GM15510 (cell line): ENCODE data around the gene ALDH16A1.

Source experiments
- POLR2A ChIP-seq: IDR thresholded peaks from 3 replicates; pipeline ENCODE4 v1.6.1; 2011; ENCODE audit warnings: borderline replicate concordance; ENCODE audit not compliant: insufficient read length; ENCODE audit errors: extremely low read depth

The ALDH16A1 gene

DNA sequence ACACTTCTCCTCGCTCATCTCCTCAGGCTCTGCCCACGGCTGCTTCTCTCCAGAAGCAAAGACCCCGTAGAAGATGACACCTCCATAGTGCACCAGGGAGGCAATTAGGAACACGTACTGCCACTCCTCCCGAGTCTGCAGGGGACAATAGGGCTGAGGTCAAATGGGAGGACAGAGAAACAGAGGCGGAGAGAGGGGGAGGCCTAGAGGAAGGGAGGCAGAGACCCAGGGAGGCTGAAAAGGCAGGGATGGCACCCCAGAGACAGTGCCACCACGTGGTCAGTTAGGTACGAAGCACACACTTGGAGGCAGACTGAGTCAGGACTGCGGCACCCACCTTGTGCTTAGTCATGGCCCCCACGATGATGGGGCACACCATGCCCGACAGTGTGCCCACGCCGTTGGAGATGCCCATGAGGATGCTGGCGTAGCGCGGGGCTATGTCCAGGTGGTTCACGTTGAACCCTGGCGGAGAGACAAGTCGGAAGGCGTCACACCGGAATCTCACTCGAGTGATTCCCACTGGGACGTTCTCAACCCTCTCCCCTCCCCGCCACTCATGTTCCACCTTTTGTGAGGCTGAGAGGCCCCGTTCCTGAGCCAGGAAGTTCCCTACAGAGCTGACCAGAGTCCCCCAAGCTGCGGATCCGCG, 22.2 kb upstream of the ALDH16A1 start:
- TF ChIP-seq POLR2A: no peak

DNA sequence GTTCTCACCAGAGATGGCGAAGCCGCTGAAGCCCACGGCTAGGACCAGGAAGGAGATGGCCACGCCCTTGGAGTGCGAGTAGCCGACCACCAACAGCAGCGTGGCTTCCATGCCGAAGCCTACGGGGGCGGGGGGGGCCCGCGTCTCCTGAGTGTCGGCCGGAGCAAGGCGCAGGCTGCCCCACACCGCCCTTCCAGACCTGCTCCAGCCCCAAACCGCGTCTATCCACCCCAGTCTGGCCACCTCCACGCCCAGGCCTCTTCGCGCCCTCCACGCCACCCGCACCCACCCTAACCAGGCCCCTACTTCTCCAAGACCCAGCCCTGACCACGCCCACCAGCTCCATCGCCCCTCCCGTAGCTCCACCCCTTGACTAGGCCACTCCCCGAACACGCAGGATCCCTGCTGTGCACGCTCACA, 21.7 kb upstream of the ALDH16A1 start:
- TF ChIP-seq POLR2A: no peak

DNA sequence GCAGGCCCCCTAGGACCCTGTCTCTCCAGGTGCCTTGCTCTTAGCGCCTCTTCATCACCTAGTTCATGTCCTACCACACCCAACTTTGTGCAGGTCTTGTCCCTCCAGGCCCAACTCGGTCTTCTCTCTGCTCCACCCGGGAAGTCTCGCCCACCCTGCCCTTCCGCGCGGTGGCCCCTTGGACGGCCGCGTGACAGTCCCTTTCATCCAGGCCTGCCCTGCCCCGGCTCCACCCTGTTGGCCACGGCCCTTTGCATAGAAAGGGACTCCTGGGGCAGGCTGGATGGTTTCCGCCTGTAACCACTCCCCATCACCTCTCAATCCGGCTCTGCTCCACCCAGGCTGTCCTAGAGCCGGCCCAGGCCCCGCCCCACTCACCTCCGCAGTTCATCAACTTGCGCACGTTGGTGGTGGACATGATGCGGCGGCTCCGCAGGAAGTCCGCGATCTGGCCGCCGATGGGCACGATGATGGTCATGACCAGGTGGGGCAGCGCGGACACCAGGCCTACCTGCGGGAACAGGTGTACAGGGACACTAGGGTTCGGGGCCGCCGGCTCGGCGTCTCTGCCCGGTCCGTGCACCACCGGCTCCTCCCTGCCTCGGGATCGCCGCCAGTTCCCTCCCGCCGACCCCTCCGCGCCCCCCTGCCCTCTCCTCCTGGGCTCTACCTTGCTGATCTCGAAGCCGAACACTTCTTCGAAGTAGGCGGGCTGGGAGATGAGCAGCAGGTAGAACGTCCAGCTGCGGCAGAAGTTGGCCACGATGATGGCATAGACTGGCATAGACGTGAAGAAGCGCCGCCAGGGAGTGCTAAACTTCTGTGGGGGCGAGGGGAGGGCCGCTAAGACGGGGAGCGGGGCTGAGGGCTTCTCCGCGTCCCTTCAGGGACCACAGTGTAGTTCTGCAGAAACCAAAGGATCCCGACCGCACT, 20.6 kb upstream of the ALDH16A1 start:
- no peak for TF ChIP-seq POLR2A

DNA sequence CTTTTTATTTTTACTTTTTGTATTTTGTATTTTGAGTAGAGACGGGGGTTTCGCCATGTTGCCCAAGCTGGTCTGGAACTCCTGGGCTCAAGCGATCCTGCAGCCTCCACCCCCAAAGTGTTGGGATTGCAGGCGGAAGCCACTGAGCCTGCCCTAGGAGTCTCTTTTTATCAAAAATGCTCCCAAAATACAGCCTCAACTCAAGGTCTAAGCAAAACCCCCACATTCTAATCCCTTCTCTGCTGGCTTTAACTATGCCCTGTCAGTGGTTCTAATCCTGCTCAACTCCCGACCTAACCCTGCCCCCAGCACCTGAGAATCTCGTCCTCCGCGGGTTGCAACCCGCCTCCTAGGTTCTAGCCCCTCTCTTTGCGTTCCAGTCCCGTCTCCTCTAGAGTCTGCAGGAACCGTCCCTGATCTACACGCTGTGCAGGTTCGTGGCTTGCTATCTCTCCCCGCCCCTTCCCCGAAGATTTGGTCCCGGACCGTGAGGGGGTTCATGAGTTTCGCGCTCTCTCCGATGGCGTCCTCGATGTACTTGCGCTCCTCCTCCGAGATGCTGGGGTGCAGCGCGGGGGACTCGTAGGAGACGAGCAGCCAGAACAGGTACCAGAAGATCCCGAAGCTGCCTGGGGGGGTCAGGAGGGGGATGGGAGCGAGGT, 19.7 kb upstream of the ALDH16A1 start:
- no peak for TF ChIP-seq POLR2A

DNA sequence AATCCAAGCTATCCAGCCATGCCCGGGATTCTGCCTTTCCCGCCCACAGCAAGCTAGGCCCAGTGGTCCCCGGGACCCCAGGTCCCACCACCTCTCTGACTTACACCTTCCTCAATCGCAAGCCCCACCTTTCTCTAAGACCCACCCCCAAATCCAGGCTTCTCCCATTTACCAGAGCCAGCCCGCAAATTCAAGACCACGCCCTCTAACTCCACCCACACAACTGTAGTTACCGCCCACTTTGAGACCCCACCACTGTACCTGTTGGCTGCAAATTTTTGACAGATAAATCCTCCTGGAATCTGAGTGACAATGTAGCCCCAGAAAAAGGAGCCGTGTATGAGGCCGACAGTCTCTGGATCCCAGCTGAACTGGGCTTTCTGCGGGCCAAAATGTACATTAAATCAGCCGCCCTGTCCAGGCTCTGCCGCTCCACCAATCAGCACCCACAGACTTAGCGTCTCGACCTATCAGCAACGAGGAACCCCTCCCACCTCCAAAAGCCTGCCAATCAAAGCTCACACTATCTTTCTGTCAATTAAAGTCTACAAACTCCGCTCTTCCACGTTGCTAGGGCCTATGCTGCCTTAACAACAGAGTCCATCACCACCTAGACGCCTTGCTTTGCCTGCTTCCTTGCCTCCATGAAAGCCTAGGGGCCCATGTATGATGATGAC, 18.0 kb upstream of the ALDH16A1 start:
- no peak for TF ChIP-seq POLR2A

DNA sequence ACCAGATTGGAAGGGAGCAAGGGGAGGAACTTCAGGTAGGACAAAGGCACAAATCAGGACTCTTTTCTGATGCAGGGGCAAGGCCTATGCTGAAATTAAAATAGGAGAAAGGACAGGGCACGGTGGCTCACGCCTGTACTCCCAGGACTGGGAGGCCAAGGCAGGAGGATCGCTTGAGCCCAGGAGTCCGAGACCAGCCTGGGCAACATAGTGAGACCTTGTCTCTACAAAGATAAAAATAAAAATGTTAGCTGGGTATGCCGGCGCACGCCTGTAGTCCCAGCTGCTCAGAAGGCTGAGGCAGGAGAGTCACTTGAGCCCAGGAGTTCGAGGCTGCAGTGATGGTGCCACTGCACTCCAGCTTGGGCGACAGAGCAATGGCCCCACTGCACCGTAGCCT, 17.4 kb upstream of the ALDH16A1 start:
- TF ChIP-seq POLR2A: no peak

DNA sequence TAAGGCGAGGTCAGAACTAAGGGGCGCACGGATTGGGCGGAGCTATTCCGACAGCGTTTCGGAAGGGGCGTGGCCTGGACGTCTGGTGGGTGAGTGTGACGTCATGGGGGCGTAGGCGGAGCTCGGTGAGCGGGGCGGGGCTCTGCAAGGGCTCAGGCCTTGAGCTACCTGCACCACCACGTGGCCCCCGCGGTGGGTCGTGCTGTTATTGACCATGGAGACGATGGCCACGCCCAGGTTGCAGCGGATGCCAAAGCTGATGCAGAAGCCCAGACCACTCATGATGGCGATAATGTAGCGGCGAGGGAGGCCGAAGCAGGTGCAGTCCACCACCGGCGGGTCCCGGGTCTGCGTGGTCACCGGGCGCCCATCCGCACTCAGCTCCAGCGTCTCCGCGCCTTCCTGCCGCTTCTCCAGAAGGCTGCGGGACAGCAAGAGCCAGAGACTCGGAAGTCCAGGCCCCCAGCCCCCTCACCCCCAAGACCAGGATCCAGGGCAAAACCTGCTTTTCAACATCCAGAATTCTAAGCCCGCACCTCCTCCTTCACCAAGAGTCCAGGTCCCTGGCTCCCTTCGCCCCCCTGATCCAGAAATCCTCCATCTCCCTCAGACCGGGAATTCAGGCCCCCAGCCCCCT, 16.5 kb upstream of the ALDH16A1 start:
- no peak for TF ChIP-seq POLR2A

DNA sequence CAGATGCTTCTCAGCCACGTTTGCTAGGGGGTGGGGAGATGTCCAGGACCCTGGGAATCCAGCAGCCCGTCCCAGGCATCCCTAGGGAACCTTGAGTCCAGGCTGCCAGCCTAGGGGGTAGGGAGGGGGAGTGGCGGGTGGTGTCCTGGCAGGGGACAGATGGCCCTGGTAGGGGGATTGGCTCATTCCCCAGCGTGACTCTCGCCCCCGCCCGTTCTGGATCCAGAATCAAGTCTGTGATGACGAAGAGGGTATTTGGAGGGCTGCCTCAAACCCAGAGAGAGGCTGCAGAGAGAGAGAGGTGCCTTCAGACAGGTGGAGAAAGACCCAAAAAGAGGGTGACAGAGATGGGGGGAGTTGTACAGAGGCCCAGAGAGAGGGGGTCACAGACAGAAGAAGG, 15.8 kb upstream of the ALDH16A1 start:
- TF ChIP-seq POLR2A: no peak

DNA sequence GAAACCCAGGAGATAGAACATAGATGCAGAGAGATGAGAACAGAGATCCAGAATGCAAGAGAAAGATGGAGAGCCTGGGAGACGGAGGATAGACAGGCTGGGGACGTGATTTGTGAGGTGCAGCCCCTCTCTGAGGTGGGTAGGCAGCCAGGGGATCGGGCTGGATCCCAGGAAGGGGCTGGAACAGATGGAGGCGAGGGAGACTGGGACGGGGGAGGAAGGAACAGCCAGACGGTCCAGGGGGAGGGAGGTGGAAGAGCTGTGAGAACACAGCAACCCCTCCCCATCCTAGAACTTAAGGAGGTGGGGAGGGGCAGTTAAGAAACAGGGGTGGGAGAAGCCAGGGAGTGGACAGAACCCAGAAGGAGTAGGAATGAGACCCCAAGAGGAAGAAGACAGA, 14.8 kb upstream of the ALDH16A1 start:
- TF ChIP-seq POLR2A: no peak

DNA sequence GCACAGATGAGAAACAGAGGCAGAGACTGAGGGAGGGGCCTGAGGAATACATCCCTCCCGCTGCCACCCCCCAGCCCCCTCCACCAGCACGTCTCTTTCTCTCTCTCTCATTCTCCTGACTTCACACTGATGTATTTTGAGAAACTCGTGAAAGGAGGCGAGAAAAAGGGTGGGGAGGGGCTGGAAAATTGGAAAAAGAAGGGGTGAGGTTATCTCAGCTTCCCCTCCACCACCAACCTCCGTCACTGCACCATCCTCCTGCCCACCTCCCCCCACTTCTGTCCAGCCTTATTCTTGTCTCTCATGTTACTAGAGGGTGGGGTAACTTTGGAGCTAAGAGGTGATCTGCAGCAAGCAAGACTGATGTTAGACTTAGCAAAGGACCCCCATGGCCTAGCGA, 13.2 kb upstream of the ALDH16A1 start:
- no peak for TF ChIP-seq POLR2A

DNA sequence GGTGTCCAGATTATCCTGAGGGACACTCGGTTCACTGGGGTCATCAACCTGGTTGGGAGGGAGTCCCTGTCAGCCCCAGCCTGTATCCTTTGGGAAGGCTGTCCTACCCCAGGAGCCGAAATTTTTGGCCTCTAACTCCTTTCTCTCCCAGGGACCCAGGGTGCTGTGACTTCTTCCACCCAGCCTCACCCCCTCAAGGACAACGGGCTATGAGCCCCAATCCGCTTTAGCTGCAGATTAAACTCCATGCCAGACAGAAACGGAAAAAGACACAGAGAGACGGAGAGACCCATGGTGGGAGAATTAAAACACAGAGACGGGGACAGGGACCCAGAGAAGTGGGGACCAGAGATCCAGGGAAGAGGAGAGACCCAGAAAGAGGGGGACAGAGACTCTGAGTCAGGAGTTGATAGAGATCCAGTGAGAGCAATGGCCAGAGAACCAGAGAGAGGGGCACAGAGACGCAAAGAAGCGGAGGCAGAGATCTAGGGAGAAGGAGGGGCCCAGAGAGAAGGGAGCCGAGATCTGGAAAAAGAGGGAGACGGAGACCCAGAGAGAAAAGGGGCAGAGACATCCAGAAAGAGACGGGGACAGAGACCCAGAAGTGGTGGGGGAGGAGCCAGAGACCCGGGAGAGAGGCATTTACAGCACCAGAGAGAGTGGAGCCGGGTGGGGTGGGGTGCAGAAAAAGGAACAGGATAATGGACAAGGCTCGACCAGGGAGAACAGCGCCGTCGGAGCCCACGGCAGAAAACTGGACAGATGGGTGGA, 12.4 kb upstream of the ALDH16A1 start:
- no peak for TF ChIP-seq POLR2A

DNA sequence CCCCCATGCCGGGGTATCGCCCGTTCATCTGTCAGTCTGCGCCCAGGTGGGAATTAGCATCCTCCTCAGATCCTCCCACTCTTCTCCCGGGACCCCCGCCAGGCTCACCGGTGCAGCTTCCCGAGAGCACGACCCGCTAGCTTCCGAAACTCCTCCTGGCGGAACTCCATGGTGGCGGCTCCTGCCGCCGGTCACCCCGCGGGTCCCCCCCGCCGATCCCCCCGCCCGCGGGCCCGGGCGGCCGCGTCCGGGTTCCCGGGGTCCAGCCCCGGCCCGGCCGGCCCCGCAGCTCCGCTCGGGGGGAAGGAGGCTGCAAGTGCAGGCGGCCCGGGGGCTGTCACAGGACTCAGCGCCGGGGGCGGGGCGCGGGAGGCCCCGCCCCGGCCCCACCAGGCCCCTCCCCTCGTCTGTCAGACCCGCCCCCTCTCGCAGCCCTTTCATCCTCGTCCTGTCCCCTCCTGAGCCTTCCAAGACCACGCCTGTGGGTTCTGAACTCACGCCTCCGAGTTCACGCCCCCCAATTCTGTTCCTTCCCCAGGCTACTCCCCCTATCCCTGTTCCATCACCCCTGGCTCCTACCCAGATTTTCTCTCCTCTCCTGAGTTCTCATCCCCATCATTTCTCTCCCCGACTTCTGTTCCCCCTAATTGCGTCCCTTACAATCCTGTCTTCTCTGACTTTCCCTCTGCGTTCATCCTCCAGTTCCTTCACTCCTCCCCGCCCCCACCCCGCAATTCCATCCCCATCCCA, 11.6 kb upstream of the ALDH16A1 start, which contains the start of gene SLC17A7:
Gene SLC17A7 (minus strand): TSS at position 318 of the 750 bp plus-strand sequence. CDS start 148 bp downstream, at position 170.
- TF ChIP-seq POLR2A: no peak

DNA sequence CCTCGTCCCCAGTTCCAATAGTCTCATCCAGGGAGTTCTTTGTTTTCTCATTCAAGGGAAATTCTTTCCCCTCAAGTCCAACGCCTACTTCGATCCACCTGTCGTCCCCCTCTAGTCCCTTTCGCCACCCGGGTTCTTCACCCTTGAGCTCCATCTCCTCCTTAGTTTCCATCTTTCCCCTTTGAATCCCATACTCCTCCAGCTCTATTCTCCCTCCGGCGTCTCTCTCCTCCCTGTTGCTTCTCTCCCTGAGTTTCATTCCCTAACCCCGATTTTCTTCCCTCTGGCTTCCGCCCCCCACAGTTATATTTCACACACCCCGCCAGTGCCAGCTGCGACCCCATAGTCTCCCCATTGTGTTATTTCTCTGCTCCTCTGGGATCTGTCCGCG, 11.1 kb upstream of the ALDH16A1 start:
- TF ChIP-seq POLR2A: no peak
